ENCODE measurements around the gene CTSF. TPM values are rescaled to one million over a fixed set of nuclear protein-coding genes. Genes with fewer than 3 reads are reported as not detected.
A peak's percentile ranks its signal among the peaks of the same experiment; 100 is the strongest.

The CTSF gene
- total RNA-seq, 1 donor from 2014 or later, result 4.1 TPM

DNA sequence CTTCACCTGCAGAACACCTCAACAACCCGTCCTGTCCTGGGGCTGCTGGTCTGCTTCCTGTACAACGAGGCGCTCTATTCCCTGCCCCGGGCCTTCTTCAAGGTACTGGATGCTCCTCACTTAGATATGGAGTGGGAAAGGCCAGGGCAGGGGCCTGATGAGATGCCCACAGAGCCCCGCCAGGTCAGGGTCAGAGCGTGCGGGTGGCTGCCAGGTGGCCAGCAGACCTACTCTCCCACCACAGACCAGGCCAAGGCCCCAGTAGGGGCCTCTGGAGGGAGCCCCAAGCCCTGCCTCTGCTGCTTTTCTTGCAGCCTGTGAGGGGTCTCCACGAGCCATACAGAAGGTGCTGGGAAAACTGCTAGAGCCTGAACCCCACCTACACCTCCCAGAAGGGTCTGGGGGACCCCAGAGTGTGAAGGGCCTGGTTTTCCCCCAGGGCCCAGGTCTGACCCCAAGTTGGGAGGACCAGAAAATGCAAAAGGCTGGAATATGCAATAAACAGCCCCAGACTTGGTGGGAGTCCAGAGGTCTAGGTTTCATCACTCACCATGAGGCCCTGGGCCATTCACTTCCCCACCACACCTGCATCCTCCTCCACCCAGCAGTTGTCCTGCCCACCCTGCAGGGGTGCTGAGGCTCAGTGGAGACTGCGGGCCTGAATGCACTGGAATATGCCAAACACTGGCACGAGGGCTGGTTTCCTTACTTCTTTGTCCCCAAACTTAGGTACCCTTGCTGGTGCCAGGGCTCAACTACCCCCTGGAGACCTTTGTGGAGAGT is 37.3 kb downstream of the CTSF start:
- peak; percentile 8 for ATAC-seq

DNA sequence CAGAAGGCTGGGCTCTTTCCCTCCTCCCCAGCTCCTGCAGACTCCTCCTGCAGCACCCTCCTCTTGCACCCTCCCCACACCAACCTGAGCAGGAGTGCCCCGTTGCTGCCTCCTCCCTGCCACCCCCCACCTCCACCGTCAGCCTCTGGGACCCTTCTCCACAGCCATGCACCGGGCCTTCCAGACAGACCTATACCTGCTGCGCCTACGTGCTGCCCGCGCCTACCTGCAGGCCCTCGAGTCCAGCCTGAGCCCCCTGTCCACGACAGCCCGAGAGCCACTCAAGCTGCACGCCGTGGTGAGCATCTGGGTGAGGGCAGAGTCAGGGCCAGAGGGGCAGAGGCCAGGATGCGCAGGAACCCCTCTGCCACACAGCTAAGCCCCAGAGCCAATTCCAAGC is 38.8 kb downstream of the CTSF start:
- peak; percentile 27 for ATAC-seq

DNA sequence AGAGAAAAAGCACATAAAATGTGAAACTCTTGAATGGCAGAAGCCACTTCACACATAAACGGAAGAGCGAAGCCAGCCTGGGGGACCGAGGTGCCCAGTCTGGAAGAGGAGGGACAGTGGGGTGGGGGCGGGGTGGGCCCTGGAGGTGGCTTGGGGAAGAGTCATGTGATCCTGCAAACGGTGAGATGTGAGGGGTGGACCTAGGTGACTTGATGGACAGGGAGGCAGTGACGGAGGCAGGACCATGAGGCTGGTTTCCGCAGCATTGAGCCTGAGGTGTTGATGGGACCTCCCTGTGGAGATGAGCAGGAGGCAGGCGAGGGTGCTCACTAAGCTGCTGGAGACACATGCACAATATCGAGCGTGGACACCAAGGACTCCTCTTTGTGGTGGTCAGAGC is 39.3 kb downstream of the CTSF start:
- ATAC-seq, result no peak

DNA sequence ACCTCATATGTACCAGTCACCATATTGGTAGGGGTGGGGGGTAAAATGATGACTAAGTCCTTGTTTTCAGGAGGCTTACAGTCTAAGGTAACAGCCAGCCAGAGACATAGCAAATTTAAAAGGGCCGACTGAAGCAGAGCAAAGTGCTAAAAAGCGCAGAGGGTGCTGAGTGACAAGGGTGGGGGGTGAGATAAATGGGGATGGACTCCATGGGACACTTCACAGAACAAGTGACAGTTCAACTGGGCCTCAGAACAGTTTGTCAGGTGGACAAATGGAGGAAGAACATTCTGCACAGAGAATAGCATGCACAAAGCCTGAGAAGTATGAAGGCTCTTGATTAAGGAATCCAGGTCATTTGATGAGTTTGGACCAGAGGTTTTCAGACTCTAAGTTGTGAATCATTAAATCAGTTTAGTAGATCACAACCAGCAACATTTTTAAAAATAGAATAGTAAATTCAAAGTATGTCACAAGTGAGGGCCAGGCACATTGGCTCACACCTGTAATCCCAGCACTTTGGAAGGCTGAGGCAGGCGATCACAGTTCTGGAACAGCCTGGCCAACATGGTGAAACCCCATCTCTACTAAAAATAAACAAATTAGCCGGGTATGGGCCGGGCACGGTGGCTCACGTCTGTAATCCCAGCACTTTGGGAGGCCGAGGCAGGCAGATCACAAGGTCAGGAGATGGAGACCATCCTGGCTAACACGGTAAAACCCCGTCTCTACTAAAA is 43.9 kb downstream of the CTSF start:
- ATAC-seq, result no peak

DNA sequence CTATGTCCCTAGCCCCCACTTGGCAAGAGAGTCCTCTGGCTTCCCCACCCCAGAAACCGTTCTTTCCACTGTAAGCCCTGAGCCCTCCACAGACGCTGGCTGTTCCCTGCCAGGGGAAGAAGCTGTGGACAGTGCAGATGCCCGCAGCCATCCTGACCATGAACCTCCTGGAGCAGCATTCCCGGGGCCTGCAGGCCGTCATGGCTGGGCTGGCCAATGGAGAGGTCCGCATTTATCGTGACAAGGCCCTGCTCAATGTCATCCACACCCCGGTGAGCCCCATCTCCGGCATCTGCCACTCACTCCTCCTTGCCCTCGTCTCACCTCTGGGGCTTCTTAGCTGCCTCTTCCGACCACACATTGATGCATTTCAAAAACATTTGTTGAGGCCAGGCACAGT is 44.8 kb downstream of the CTSF start:
- ATAC-seq, result no peak

Other genes with a start within 250 kb of the CTSF start
- 23.1 TPM for gene RIN1, start 232.2 kb downstream of the CTSF start, total RNA-seq
- gene BRMS1, start 223.5 kb downstream of the CTSF start, total RNA-seq, result 31.8 TPM
- 3.5 TPM for gene B4GAT1, start 221.0 kb downstream of the CTSF start, total RNA-seq
- gene SLC29A2, start 196.8 kb downstream of the CTSF start, total RNA-seq, result 3.6 TPM
- gene NPAS4, start 147.6 kb downstream of the CTSF start, total RNA-seq, result not detected
- 66.4 TPM for gene MRPL11, start 129.8 kb downstream of the CTSF start, total RNA-seq
- gene PELI3, start 101.7 kb downstream of the CTSF start, total RNA-seq, result 3.7 TPM
- 46.9 TPM for gene DPP3, start 88.2 kb downstream of the CTSF start, total RNA-seq
- gene BBS1, start 58.0 kb downstream of the CTSF start, total RNA-seq, result 11.8 TPM
- 6.8 TPM for gene ZDHHC24, start 22.6 kb downstream of the CTSF start, total RNA-seq
- 0.44 TPM for gene ACTN3, start 21.7 kb downstream of the CTSF start, total RNA-seq
- gene CCDC87, start 24.5 kb upstream of the CTSF start, total RNA-seq, result 0.16 TPM
- 20.1 TPM for gene CCS, start 24.6 kb upstream of the CTSF start, total RNA-seq
- gene RBM14, start 48.0 kb upstream of the CTSF start, total RNA-seq, result 36.8 TPM
- gene RBM4, start 70.1 kb upstream of the CTSF start, total RNA-seq, result 84.7 TPM
- gene RBM4B, start 109.3 kb upstream of the CTSF start, total RNA-seq, result 10.2 TPM
- gene SPTBN2, start 160.6 kb upstream of the CTSF start, total RNA-seq, result 138 TPM